ENCODE measurements around the gene SCYL1.
"Not testable (repeated sequence)": the region's sequence is repeated elsewhere in the genome, so short reads cannot be mapped to it uniquely, and the experiment has no call there.

SCYL1 gene

DNA sequence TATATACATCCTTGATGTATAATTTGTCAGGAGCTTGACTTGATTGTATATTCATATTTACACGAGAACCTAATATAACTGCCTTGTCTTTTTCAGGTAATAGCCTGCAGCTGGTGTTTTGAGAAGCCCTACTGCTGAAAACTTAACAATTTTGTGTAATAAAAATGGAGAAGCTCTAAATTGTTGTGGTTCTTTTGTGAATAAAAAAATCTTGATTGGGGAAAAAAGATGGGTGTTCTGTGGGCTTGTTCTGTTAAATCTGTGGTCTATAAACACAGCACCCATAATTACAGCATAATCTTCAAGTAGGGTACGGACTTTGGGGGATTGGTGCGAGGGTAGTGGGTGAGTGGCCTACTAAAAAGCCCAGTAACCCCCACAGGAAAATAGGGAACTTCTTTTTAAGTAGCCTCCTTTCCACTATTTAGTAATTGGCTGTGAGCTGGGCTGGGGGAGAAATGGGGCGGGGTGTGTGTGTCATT is 18.6 kb upstream of the SCYL1 start:
- DNase-seq, result peak; percentile 81

DNA sequence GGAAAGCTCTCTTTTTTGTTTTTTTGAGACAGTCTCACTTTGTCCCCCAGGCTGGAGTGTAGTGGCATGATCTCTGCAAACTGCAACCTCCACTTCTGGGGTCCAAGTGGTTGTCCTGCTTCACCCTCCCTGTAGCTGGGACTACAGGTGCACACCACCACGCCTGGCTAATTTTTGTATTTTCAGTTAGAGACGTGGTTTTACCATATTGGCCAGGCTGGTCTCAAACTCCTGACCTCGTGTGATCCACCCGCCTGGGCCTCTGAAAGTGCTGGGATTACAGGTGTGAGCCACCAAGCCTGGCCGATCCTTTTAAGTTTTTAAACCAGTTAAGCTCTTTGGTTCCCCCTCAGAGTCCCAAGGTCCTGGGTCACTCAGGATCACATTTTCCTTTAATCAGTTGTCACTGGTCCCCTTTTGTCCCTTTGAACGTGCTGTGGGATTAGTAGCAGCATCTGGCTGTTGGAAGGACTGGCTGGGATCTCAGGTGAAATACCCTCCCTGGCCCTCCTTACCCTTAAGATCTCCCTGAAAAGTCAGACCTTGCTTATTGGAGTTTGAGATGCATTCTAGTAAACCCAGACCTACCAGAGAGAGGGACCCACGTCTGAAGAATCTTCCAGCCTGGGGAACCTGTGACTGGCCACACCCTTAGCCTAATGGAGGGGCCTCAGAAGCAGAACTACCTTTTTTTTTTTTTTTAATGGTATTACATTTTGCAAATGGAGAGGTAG is 17.9 kb upstream of the SCYL1 start:
- peak; percentile 91 for DNase-seq

- DNase-seq, result not testable (repeated sequence)
These were observed 12.6 kb upstream of the SCYL1 start for GRCh38 chr11:65512311-65512710.

GRCh38 chr11:65516135-65516968 is 8.5 kb upstream of the SCYL1 start:
- no peak for DNase-seq

DNA sequence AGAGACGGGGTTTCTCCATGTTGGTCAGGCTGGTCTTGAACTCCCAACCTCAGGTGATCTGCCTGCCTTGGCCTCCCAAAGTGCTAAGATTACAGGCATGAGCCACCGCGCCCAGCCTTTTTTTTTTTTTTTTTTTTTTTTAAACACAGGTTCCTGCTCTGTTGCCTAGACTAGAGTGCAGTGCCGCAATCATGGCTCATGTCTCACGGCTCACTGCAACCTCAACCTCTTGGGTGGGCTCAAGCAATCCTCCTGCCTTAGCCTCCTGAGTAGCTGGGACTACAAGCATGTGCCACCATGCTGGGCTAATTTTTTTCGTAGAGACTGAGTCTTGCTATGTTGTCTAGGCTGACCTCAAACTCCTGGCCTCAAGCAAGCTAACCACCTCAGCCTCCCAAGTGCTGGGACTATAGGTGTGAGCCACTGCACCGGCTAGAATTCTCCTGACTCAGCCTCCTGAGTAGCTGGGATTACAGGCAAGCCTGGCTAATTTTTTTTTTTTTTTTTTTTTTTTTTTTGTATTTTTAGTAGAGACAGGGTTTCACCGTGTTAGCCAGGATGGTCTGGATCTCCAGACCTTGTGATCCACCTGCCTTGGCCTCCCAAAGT is 5.8 kb upstream of the SCYL1 start:
- not testable (repeated sequence) for DNase-seq

DNA sequence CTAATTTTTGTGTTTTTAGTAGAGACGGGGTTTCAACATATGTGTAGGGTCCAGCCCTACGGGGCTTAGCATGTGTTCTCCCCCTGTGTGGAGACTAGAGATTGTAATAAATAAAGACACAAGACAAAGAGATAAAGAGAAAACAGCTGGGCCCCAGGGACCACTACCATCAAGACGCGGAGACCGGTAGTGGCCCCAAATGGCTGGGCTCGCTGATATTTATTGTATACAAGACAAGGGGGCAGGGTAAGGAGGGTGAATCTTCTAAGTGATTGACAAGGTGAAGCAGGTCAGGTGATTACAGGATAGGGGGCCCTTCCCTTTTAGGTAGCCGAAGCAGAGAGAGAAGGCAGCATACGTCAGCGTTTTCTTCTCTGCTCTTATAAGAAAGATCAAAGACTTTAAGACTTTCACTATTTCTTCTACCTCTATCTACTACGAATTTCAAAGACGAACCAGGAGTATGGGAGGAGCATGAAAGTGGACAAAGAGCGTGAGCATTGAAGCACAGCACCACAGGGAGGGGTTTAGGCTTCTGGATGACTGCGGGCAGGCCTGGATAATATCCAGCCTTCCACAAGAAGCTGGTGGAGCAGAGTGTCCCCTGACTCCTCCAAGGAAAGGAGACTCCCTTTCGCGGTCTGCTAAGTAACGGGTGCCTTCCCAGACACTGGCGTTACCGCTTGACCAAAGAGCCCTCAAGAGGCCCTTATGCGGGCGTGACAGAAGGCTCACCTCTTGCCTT is 2.9 kb upstream of the SCYL1 start:
- DNase-seq, result not testable (repeated sequence)

DNA sequence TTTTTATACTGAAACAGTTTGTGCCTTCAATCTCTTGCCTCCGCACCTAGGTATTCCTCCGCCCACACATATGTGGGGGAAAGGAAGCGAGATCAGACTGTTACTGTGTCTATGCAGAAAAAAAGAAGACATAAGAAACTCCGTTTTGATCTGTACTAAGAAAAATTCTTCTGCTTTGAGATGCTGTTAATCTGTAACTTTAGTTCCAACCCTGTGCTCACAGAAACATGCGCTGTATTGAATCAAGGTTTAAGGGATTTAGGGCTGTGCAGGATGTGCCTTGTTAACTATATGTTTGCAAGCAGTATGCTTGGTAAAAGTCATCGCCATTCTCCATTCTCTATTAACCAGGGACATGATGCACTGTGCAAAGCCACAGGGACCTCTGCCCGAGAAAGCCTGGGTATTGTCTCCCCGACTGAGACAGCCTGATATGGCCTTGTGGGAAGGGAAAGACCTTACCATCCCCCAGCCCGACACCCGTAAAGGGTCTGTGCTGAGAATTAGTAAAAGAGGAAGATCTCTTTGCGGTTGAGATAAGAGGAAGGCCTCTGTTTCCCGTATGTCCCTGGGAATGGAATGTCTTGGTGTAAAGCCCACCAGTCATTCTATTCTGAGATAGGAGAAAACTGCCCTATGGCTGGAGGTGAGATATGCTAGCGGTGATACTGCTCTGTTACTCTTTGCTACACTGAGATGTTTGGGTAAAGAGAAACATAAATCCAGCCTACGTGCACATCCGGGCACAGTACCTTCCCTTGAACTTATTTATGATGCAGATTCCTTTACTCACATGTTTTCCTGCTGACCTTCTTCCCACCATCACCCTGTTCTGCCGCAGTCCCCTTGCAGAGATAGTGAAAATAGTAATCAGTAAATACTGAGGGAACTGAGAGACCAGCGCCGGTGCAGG is 1.9 kb upstream of the SCYL1 start:
- DNase-seq, result peak; percentile 45

GRCh38 chr11:65523631-65523968 is 1.3 kb upstream of the SCYL1 start:
- DNase-seq, result not testable (repeated sequence)

GRCh38 chr11:65524014-65524740 is 706 bp upstream of the SCYL1 start:
- no peak for DNase-seq

GRCh38 chr11:65525546-65526480 is 930 bp downstream of the SCYL1 start:
- no peak for DNase-seq

DNA sequence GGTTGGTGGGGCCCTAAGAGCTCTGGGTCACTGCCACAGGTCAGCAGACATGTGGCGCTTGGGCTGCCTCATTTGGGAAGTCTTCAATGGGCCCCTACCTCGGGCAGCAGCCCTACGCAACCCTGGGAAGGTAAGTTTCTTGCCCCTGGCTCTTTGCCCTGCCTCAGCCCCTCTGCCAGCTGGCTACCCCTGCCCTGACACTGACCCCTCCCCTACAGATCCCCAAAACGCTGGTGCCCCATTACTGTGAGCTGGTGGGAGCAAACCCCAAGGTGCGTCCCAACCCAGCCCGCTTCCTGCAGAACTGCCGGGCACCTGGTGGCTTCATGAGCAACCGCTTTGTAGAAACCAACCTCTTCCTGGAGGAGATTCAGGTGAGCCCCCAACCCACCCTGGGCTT is 1.9 kb downstream of the SCYL1 start:
- no peak for DNase-seq

- no peak for DNase-seq
These were observed 4.0 kb downstream of the SCYL1 start for GRCh38 chr11:65528819-65529350.

GRCh38 chr11:65529475-65530156 is 4.7 kb downstream of the SCYL1 start:
- DNase-seq, result no peak

DNA sequence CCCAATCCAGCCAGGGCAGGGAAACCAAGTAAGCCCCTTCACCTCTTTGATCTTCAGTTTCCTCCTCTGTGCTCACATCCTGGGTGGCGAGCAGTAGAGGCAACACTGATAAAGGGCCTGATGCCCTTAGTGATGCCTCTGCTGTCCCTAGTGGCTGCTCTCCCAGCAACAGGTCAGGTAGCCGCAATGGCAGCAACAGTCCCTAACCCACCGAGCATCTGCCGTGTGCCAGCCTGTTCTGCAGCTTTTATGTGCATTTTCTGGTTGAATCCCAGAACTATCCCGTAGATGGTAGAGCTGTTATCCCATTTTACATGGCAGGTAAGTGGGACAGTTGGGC is 5.2 kb downstream of the SCYL1 start:
- no peak for DNase-seq

- DNase-seq, result no peak
These were observed 7.6 kb downstream of the SCYL1 start for GRCh38 chr11:65532388-65533064.

DNA sequence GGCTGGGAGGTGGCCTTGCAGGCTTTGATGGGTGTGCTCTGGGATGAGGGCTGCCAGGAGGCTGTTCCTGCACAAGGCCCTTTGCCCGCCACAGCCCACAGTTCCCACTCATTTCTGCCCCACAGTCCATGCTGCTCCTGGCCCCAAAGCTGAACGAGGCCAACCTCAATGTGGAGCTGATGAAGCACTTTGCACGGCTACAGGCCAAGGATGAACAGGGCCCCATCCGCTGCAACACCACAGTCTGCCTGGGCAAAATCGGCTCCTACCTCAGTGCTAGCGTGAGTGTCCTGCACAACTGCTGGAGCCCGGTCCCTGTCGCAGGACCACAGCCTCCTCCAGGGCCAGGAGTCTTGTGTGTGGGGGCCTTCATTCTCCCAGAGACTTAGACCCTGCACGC is 10.2 kb downstream of the SCYL1 start:
- DNase-seq, result no peak

- no peak for DNase-seq
These were observed 11.8 kb downstream of the SCYL1 start for GRCh38 chr11:65536412-65537295.

GRCh38 chr11:65537296-65537597 is 12.4 kb downstream of the SCYL1 start:
- no peak for DNase-seq

Measured in suppressor macrophage treated with lipopolysaccharide for 4 hours (primary cell).